GM21390 (cell line): ENCODE measurements around the gene PKDCC.

Source experiments
- ATAC-seq: cut with Tn5 transposase; IDR thresholded peaks from one replicate; pipeline ENCODE4 v1.9.1; 2021; ENCODE audit not compliant: unreplicated experiment

Gene PKDCC

GRCh38 chr2:42047488-42048298, at the start of gene PKDCC:
PKDCC (plus strand) TSS chr2:42048021; CDS start chr2:42048200, 179 bp downstream.
- peak; percentile 73 for ATAC-seq

GRCh38 chr2:41998186-41999127, 49.4 kb upstream of the PKDCC start:
- ATAC-seq, result no peak

- ATAC-seq, result no peak
Observed at GRCh38 chr2:41999128-41999480, 48.7 kb upstream of the PKDCC start.

- ATAC-seq, result no peak
Observed at GRCh38 chr2:41999592-42000281, 48.1 kb upstream of the PKDCC start.

GRCh38 chr2:42001711-42002201, 46.1 kb upstream of the PKDCC start:
- no peak for ATAC-seq

GRCh38 chr2:42007551-42007950, 40.3 kb upstream of the PKDCC start:
- ATAC-seq, result no peak

GRCh38 chr2:42008241-42008921, 39.4 kb upstream of the PKDCC start:
- ATAC-seq, result no peak

- no peak for ATAC-seq
Observed at GRCh38 chr2:42009657-42010580, 37.9 kb upstream of the PKDCC start.

- ATAC-seq, result no peak
Observed at GRCh38 chr2:42010743-42011298, 37.0 kb upstream of the PKDCC start.

- no peak for ATAC-seq
Observed at GRCh38 chr2:42012137-42012536, 35.7 kb upstream of the PKDCC start.

GRCh38 chr2:42012651-42013050, 35.2 kb upstream of the PKDCC start:
- no peak for ATAC-seq

GRCh38 chr2:42013409-42013808, 34.4 kb upstream of the PKDCC start:
- no peak for ATAC-seq

- no peak for ATAC-seq
Observed at GRCh38 chr2:42021464-42021863, 26.4 kb upstream of the PKDCC start.

- ATAC-seq, result no peak
Observed at GRCh38 chr2:42025151-42025582, 22.7 kb upstream of the PKDCC start.

GRCh38 chr2:42026272-42026671, 21.5 kb upstream of the PKDCC start:
- no peak for ATAC-seq

- ATAC-seq, result peak; percentile 85
Observed at GRCh38 chr2:42028571-42029148, 19.2 kb upstream of the PKDCC start.

- peak; percentile 14 for ATAC-seq
Observed at GRCh38 chr2:42029171-42029570, 18.6 kb upstream of the PKDCC start.

- ATAC-seq, result no peak
Observed at GRCh38 chr2:42029639-42030199, 18.1 kb upstream of the PKDCC start.
